Ammon's horn (tissue), 1 donor: ENCODE results near the gene SLC6A3.
"Not testable (repeated sequence)": the region's sequence is repeated elsewhere in the genome, so short reads cannot be mapped to it uniquely, and the experiment has no call there.

Experiments
- DNase-seq: peaks from one replicate; pipeline ENCODE4 v3.0.0-alpha.2; 2016; ENCODE audit warnings: low spot score

Gene SLC6A3

DNA sequence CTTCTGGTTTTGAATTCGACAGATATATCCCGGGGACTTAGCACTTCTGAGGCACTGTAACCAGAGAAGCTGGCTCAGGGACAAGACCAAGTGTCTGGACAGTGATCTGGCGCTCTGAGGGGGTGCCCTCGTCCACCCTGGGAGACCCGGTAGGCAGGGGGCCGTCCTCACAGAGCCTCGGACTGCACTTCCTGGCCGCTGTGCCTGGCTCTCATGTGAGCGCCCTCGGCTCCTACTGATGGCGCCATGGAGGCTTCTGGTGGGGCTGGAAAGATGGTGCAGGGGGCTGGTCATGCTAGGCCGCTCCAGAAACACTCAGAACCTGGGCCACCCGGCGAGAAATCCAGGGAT is 18.8 kb upstream of the SLC6A3 start:
- DNase-seq: no peak

DNA sequence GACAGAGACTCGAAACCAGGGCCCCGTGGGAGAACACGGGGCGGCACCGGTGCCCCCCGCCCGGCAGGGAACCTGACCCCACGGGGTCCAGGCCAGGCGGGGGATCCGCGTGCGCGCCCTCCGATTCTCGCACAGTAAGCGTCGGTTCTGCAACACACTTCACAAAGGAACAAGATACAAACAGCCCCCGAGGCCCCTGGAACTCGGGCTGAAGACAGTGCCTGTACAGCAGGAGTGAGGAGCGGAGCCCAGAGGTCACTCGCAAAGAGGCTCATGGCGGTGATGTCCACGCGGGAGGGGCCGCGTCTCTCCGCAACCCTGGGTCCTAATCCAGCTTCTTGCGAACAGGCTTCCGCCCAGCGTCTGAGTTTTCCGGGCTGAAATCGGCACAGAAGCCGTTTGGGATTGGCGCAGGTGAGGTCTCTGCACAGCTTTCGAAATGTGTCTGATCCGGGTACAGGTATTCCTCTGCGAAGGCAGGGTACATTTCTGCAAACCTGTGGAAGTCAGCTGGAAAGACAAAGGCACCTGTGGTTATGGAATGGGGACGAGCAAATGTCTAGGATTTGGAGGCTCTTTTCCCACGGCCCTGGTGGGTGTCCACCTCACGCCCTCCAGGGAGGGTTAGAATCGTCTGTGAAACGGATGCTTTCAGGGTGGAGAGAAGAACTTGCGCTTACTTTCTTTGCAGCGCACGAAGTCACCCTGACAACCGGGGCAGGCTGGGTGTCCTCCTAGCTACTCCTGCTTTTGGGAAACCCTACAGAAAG is 18.3 kb upstream of the SLC6A3 start:
- no peak for DNase-seq

DNA sequence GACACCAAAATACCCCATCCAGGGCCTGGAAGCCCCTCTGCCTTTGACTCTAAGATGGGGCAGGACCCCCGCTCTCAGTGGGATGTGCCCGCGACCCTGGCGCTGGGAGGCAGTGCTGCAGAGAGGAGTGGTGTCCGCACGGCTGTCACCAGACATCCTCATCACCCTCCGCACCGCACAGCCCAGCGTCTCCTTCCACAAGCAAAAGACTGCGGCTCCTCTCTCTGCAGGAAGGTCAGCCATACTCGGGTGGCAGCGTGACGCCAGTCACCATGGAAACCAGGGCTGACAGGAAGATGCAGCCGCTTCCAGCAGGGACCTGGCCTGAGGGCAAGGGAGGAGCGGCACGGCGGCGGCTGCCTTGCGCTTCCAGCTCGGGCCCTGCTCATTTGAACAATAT is 17.1 kb upstream of the SLC6A3 start:
- no peak for DNase-seq

DNA sequence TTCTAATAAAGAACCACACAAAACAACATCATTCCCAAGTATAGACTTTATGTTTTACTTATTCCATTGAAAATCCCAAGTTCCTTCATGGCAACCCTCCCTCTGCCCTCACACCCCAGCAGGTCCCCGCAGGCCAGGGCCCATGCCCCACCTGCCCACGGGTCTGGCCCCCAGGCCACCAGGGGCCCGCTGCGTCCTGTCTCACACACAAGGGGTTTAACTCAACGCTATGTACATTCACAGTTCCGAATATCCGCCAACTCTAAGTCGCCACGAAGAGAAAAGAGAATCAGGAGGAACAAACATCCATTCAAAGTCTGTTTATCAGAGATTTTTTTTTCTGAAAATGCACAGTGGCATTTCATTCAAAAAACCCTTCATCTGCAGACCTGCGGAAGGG is 16.2 kb upstream of the SLC6A3 start:
- no peak for DNase-seq

DNA sequence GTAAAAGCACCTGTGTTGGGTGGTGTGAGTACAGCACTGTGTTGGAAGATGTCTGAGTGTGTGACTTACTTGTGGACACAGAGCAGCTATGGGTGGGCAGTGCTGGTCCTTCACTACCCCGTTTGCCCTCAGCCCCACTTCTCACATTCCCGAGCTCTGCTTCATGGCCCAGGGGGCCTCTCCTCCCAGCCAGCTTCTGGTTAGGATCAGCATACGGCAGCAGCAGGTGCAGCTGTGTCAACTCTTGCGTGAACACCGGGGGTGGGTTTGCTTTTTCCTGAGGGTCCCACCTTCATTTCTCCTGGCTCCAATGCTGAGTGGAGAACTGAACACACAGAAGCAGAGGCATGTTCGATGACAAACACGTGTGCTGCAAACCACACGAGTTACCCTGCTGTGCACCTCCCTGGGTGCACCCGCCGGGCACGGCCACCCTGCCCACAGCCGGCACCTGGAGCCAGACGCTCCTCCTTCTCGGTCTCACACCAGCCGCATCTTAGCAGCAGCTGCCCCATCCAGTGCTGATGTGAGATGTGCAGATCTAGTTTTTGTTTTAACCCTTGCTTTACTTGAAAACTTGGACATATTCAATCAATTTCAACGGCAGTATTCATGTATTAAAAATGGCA is 14.9 kb upstream of the SLC6A3 start:
- no peak for DNase-seq

DNA sequence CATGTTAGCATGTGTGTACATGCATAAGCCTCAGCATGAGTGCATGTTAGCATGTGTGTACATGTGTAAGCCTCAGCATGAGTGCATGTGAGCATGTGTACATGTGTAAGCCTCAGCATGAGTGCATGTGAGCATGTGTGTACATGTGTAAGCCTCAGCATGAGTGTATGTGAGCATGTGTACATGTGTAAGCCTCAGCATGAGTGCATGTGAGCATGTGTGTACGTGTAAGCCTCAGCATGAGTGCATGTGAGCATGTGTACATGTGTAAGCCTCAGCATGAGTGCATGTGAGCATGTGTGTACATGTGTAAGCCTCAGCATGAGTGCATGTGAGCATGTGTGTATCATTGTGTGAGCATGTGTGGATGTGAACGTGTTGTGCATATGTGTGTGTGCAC is 14.2 kb upstream of the SLC6A3 start:
- not testable (repeated sequence) for DNase-seq

DNA sequence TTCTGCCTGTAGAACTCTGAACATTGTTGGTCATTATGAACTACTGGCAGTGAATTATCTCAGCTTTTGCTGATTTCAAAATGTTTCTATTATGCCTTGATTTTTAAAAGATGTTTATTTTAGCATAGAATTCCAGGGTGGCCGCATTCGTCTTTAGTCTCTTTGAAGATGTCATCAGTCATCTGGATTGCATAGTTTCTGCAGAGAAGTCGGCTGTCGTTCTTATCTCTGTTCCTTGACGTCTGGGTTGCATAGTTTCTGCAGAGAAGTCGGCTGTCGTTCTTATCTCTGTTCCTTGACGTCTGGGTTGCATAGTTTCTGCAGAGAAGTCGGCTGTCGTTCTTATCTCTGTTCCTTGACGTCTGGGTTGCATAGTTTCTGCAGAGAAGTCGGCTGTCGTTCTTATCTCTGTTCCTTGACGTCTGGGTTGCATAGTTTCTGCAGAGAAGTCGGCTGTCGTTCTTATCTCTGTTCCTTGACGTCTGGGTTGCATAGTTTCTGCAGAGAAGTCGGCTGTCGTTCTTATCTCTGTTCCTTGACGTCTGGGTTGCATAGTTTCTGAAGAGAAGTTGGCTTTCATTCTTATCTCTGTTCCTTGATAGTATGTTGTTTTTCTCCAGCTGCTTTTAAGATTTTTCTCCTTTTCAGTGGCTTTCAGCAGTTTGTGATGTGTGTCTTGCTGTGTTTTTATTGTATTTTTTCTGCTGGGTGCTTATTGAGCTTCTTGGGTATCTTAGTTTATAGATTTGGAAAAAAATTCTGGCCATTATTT is 11.1 kb upstream of the SLC6A3 start:
- not testable (repeated sequence) for DNase-seq

DNA sequence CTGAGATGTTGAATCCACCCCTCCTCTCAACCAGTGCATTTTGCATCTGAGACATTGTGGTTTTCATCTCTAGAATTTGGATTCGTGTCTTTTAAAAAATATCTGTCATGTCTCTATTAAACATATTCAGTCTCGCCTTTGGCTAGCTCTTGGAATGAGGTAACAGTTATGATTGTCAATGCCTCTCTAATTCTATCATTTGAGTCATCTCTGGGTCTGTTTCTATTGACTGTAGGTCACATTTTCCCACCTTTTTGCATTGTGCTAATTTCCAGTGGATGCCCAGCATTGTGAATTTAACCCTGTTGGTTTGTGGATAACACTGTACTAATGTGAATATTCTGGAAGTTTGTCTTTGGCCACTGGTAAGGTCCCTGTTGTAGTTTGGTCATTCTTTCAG is 8.4 kb upstream of the SLC6A3 start:
- no peak for DNase-seq

DNA sequence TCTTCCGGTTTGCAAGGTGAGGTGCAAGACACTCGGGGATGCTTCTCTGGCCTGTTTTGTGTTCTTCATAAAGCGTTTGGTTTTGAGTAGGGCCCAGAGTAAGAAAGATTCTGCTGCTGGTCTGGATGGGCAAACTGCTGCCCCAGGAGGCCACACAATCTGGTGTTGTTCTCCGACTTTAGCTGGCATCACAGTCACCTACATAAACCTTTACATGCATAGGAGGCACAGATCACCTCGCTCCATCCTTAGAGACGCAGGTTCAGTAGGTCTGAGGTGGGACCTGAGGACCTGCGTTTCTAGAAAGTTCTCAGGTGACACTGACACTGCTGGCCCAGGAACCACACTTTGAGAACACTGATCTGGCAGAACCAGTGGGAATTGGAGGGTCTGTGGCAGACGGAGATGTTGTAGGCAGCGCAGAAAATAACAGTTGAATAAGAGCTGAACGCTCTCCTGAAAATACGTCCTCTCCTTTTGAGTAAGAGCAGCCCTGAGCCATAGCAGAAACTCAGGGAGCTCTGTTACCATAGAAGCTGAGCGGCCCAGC is 3.9 kb upstream of the SLC6A3 start:
- no peak for DNase-seq

DNA sequence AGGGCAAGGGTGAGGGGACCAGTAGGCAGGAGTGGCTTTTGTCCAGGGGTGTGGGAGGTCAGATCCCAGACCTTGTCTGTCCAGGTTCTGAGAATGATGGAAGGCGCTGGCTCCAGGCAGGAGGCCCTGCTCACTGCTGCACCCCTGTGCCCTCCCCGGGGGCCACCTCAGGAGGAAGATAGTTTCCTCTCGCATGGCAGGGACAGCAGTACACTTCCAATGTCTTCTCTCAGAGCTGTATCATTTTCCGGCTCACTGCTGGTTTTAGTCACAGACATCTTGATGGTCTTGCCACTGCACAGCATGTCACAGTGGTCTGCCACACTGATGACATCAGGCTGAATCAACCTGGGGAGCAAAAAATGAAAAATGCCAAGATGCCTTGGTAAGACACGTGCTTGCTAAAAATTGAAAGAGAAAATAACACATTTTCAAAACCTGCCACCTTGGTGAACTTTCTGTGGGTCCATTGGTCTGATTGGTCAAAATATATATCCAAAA is 3.3 kb upstream of the SLC6A3 start:
- no peak for DNase-seq

DNA sequence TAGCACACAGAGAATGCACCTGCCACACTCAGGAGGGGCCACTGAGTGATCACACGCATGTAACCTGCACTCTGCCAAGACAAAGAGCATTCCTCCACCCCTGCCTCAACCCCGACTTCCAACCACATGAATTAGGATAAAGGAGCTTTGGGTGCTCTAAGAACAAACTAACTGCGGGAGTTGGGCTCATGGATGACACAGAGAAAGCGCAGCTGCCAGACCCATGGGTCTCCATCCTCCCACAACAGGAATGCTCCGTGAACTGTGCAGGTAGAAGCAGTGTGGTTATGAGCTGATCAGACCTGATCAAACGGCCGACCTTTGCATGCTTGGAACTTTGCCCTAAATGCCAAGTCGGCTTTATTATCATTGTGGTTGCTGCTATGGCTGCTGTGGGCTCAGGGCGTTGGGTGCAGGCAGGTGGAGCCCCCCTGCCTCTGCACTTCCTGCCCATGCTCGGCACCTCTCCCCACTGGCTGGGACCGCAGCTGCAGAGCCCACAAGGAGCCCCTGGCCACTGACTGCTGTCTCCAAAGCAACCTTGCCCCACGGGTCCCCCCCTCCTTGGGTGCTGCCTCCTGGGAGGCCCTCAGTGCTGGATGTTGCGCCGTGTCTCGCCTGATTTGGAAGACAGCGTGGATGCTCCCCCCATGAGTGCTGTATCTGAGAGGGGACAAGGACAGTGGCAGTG is 2.6 kb upstream of the SLC6A3 start:
- no peak for DNase-seq

DNA sequence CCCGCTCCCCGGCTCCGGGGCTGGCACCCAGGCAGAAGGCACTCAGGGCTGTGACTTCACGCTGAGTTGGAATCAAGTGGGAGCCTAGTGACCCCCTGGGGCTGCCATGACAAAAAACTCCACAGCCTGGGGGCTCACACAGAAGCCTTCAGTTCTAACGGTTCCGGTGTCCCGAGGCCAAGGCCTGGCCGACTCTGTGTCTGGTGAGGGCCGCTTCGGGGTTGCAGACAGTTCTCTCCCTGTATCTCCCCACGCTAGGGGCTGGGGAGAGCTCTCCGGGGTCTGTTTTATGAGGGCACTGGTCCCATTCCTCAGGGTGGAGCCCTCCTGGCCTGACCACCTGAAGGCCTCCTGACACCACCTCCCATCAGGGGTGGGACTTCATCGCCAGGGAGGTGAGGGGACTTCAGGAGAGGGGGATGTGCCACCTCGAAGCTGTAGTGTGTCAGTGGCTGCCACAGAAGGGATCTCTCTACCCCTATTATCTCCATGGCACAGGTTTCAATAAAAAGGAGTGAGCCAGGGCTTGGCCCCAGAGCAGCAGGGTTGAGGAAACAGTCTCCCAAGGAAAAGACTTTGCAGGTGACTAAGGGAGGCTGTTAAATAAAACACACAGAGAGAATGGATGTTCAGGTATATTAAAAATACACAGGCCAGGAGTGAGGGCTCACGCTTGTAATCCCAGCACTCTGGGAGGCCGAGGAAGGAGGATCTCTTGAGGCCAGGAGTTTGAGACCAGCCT is 1.5 kb upstream of the SLC6A3 start:
- no peak for DNase-seq

DNA sequence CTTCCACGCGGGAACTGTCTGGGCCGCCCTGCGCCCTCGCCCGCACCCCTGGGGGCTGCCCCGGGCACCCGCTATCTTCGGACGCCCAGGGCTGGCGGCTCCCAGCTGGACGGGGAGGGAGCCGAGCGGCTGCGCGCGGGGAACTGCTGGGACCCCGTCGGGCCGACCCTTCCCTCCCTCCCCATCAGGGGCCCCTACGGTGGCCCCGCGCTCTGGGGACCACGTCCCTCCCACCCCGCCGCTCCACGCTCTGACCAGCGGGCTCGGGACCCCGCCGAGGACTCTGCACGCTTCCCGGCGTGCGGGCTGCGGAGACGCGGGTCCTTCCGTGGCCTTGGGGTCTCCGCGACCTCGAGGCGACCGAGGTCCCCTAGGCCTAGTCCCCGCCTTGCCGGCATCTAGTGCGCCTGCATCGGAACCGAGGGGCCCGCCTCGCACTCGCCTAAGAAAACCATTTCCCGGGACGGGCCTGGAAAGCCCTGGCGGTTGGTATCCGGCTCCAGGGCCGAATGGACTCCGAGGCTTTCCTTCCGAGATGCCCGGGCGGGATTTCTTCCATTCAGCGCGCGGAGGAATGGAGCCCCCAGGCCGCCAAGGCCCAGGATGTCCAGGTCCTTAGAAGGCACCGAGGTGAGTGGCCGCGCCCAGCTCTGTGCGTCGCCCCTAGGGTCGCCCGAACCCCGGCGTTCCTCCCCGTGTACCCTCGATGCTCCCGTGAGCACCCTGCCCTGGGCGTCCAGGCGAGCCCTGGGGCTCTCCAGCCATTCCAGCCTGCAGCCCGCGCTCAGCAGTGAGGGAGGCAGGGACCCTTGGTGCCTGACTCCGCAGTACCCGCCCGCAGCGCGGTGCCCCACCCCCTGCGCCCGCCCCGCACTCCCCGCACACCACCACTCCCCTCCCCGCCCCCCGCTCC is 705 bp upstream of the SLC6A3 start:
- no peak for DNase-seq

DNA sequence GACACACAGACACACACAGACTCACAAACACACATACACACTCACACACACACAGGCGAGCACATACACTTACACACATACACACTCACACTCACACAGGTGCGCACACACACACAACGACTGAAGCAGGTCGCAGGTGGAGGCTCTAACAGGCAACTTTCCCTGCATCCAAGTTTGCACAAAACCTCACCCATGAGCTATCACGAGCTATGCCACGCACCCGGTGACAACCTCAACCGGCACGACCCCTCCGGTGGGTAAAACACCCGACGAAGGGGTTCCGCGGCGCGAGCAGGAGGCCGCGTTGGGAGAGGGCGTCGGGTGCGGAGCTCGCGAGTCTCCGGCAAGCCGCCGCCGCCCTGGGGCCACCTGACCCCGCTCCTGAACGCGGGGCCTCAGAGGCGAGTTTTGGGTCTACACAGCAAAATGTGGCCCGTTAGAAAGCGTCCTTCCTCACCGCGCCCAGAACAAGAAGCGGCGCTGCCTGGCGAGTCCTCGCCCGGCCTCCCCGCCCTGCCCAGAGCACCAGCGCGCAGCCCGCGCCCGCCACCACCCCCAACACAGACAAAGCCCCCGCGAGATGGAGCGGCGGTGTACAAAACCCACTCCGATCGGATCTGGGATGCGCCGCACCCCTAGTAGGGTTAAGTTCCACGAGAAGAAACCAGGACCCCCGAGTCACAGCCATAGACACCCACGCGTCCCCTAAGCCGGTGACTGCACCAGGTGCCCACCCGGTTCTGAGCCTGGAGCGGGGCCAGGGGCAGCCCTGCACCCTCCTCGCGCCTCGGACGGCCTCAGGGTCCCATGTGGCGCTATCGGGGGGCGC is 665 bp downstream of the SLC6A3 start:
- no peak for DNase-seq

DNA sequence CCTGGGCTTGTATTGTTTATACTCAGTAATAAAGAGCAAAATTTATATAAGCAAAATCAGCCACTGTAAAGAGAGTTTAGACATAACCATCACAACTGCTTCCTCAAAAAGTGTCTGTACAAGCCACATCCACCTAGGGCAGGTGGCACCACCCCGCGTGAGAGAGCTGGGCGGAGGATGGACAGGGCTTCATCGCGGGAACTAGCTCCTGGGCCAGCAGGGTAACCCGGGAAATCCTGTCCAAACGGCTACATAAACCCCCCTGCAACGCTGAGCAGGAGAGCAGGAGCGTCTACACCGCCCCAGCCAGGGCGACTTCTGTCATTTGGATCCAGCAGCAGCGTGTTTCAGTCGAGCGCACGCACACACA is 1.3 kb downstream of the SLC6A3 start:
- DNase-seq: no peak

DNA sequence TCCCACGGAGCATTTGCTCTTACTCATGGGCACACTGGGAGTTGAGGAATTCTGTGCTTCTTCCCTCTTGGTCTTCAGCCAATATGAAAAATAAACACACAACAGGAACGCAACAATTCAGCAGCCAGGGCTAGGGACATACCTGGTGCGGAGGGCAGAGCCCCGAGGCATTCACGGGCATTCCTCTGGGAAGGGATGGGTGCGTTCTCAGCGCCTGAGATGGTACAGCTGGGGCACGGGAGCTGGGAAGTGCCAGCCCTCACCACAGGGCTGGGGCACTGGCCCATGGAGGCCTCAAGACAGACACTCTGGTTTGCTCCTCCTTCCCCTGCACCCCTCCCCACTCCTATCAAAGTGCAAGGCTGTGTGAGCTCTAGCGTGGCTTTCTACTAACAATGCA is 2.1 kb downstream of the SLC6A3 start:
- no peak for DNase-seq

DNA sequence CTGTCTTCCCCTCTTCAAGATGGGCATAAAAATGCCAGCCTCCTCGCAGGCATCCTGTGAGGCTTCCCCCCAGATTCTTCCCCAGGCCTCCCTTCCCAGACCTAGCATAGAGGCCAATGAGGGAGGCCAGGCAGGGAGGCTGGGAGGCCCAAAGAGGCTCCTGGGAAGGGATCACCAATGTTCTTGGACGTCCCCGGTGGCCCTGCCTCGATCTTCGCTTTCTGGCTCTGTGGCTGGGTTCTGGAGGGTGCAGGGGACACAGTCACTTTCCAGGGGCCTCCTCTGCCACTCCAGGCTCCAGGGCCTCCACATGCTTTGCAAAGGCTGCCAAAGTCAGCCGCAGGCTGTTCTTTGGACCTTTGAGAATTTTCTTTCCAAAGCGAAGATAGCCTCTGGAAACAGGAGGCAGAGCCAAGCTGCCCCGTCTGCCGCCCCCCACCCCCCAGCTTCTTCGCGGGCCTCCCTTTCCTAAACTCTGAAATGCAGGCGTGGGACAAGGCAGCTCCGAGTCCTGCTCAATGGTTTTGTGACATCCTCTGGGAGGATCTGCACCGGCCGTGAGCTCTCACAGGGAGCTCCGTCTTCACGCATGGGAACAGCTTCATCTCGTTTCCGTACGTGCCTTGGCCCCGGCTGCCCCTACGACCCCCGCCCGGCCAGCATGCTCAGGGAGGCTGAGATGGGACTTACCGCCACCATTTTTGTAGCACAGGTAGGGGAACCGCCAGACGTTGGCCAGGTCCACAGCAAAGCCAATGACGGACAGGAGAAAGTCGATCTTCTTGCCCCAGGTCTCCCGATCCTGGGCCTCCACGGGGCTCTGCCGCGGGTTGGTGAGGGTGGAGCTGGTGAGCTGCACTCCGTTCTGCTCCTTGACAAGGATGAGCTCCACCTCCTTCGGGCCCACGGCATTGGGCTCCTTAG is 2.8 kb downstream of the SLC6A3 start:
- DNase-seq: no peak

DNA sequence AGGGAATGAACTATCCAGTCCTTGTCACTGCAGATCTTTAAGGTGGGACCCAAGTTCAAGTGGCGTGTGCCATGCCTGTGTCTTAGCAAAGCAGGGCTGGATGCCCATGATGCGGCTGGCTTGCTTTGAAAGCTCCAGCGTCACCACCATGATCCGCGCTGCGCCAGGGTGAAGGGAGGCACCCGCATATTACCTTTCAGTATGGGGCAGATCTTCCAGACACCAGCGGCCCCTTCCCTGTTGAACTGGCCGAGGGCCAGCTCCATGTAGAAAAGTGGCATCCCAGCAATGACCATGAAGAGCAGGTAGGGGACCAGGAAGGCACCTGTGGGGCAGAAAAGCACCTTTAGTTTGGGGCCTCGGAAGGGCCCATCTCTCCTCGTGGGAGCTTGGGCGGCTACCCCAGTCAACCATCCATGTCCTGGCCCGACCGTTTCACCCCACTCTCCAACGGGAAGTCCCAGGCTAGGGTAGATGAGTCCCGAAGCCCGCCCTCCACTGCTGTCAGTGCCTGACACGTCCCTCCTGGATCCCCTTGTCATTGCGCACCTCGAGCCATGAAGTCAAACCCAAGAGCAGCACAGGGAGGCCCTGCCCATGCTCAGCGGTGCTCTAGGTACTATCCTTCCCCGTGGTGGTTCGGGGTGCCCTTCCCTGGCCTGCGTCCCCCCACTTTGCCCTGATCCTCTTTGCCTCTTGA is 3.9 kb downstream of the SLC6A3 start:
- no peak for DNase-seq
